GM19455 (cell line): ENCODE results near the gene ATP8B3.
"Not testable (repeated sequence)": the region's sequence is repeated elsewhere in the genome, so short reads cannot be mapped to it uniquely, and the experiment has no call there.

Experiments
- ATAC-seq: cut with Tn5 transposase; IDR thresholded peaks from one replicate; pipeline ENCODE4 v1.9.1; 2021; ENCODE audit not compliant: unreplicated experiment

Gene ATP8B3

DNA sequence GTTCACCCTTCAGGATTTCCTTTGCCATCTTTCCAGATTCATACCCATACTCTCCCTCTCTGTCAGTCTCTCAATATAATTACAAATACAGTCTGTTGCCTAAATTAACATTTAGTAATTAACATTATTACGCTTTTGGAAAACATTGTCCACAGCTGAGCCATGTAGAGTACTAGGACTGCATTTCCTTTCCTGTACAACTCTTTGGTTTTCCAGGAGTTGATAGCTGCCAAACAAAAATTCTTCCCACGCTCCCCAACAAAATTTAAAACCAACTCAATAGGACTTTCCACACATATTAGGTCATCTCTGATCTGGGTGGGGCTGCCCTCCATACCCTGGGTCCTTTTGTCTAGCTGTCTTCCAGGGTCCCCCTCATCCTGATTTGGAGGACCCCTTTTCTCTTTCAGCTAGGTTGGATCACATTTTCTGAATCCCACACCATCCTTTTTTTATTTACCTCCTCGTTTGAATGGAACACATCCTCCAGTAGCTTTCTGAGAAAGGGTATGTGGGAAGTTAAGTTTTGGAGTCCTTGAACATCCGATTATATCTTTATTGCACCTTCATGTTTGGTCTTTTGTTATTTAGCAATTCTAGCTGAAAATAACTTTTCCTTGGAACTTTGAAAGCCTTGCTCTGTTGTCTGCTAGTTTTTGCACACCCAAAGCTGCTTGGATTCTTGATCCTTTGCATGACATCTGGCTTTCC lies 41.1 kb downstream of the ATP8B3 start:
- no peak for ATAC-seq

DNA sequence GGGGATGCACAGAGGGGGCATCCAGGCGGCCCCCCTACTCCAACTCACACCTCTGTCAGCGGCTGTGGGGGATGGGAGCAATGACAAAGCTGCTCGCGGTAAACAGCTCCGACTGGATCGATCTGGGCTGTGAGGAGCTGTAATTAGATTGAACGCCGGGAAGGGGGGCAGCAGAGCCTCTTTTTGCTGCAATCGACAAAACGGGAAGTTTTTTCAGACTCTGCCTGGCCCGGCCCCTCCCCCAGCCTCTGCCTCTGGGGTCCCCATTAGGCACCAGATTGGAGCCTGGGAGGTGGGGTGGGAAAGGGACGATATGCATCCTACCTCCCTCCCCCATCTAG lies 42.5 kb downstream of the ATP8B3 start:
- no peak for ATAC-seq

DNA sequence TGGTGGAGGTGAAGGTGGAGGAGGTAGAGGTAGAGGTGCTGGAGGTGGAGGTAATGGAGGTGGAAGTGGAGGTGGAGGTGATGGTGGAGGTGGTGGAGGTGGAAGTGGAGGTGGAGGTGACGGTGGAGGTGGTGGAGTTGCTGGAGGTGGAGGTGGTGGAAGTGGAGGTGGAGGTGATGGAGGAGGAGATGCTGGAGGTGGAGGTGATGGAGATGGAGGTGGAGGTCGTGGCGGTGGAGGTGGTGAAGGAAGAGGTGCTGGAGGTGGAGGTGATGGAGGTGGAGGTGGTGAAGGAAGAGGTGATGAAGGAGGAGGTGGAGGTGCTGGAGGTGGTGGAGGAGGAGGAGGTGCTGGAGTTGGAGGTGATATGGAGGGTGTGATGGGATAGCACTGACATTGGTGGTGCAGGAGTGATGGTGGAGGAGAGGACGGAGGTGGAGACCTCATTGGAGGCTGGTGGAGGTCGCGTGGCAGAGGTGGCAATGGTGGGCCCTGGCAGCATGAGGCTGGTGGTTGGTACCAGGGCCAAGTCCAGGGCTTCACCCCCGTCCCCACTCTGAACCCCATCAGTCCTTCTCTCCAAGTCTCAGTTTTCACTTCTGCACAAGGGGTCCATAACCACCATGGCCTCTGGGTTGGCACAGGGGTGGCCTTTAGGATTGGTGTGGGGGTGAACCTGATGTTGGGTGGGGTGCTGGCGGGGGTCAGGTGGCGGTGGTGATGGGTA lies 43.0 kb downstream of the ATP8B3 start:
- no peak for ATAC-seq

DNA sequence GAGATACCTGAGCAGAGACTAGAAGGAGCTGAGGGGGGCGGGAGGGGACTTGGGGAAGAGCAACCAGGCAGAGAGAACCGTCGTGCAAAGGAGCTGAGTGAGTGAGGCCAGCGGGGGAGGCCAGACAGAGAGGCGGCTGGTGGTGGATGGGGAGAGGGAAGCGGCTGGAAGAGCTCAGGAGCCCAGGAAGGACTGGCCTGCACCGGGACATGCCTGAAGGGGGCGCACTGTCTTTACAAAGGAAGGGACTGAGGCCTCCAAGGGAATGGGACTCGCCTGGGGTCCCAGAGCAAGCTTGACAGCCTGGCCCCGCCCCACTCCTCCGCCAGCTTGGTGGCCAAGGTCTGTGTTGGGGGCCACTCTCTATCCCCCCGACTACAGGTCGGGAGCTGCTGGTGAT lies 43.8 kb downstream of the ATP8B3 start:
- ATAC-seq = no peak

DNA sequence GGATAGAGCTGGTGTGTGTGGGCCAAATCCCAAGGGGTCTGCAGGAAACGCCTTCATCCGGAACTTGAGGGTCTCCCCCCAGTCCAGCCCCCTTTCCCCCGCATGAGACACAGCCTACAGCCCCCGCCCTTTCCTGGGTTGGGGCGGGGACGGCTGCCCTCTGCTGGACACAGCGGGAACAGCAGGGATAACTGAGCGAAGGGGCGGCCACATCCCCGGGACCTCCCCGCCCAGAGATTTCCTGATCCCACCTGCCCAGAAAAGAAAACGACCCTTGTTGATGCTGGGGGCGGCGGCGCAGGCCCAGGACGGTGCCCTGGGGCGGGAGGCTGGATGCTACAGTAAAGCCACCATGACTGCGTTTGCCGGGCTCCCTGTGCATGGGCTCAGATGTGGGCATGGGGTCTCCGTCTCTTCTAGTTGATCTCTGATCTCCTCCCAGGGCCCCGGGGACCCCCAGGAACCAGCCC lies 44.6 kb downstream of the ATP8B3 start:
- ATAC-seq = no peak

DNA sequence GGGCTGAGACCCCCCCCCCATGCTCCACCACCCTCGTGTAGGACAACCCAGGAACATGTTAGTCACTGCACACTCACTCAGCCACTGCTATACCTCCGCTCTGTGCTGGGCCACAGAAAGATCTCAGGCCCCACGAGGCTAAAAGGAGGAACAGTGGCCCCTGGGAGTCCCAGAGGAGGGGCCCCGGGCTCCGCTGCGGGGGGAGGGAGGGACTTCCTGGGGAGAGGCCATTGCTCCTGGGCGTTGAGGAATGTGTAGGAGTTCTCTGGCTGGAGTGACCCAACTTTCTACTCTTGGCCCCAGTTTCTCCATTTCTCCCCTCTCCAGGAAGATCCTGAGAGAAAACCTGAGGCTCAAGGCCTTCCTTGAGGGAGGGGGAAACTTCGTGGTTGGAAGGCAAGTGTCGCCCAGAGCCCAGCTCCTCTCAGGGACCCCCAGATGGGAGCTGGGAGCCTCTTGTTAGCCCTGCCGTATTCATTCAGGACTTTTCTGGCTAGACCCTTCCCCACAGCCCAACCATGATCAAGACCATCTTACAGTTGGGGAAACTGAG lies 45.2 kb downstream of the ATP8B3 start:
- no peak for ATAC-seq

DNA sequence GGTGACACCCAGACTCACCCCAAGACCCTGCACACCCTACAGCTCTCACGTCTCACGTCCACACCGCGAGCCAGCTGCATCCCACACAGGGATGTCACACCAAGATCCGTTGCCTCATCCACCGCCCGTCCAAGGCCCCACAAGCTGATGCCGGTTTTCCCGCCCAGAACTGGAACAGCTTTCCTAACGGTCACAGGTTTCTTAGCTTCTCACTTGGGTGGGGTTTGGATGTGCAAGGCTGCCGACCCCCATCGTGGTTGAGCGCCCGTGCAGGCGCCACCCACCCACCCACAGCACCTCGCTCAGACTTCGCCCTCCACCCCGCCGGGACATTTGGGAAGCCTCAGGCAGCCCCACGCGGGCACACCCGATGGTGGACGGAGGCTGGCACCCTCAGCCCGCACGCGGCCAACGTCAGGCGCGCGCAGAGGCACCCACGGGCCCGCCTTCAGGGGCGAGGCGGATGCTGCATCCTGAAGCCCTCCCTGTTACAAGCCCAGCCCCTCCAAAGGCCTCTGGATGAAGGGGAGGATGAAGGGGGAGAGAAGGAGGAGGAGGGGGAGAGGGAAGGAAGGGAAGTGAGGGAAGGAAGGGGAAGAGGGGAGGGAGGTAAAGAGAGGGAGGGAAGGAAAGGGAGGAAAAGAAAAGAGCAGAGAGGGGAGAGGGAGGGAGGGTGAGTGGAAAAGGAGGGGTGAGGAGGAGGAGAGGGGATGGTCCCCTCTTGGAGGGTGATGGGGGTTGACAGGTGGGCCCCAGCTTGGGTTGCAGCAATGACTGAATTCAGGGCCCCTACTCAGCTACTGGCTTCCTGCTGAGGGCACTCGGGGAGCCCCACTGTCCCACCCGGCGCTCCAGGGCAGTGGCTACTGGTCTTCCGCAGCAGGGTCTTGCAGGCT lies 45.9 kb downstream of the ATP8B3 start:
- ATAC-seq = no peak

DNA sequence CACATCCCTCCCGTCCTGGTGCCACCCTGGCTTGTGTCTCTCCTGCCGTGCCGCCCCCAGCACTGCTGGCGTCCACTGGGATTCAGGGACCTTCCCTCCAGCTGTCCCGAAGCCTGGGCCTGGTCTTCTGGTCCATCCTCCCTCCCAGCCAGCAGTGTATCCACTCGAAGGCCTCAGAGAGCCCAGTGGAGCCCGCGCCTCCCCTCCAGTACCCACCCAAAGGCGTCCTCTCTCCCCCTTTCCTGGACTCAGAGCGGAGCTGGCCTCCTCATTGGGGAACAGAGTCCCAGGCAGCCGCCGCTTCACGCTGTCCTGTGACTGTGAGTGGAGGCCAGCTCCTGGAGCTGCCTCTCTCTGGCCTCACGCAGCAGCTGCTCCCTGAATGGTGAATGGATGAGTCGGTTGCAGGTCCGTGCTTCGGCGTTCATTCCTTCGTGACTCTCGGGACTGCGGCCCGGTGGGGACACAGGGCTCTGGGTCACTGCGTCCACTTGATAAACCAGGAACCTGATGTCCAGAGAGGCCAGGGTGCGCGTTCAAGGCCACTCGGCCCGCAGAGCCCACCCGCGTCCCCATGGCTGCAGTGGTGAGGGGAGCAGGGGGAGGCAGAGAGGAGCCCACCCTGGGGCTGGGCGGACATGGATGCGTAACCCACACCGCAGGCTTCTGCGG lies 46.7 kb downstream of the ATP8B3 start:
- ATAC-seq = no peak

DNA sequence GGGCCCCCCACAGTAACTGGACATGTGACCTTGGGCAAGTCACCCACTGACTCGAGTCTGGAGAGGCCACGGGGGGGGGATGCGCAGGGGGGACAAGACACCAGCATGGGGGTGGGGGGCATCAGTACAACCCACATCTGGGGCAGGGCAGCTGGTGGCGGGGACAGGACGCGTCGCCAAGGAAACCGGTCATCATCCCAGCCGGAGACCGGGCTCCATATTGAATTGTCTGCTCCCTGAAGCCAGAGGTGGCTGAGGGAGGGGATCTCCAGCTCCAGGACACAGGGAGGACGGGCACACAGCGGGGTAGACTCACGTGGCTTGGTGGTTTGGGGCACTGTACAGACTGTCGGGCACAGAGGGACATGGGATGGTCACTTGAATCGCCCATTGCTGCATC lies 47.3 kb downstream of the ATP8B3 start:
- no peak for ATAC-seq

DNA sequence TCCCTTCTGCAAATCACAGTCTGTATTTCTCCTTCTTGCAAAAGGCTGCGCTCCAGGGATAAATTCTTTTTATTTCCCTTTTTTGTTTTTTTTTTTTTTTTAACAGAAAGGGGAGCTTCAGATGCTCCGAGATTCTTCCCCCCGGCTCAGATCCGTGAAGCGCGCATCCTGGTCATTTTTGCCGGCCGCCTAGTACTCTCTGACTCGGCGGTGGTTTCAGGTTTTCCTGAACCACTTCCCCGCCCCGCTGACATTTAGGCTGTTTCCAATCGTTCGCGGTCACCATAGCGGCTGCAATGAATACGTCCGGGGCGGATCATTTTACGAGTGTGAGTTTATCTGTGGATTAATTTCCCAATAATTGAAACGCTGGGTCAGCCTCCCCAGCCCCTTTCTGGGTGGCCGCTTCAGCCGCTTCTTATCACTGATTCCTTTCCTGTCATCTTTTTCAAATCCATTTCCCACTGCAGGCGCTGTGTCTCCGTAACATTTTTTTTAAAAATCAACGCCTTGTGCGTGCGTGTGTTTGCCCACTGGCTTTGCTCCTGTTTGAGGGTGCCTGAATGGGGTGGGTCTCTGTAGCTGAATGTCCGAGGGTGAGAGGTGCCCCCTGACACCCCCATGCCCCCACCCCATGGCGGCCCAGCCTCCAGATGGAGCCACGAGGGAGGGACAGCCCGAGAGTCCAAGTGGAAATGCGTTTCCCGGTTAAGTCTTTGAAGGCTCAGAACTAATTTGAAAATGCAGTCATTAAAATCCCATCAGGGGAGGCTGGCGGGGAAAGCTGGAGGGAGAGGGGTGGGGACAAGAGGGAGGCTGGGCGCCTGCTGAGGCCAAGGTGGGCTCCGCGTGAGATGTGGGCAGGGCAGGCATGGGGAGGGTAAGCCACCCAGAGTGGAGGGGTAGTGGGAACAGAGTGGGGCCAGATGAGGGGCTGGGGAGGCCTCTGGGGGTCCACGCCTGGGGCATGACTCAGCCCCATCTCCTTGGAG lies 48.1 kb downstream of the ATP8B3 start:
- no peak for ATAC-seq

DNA sequence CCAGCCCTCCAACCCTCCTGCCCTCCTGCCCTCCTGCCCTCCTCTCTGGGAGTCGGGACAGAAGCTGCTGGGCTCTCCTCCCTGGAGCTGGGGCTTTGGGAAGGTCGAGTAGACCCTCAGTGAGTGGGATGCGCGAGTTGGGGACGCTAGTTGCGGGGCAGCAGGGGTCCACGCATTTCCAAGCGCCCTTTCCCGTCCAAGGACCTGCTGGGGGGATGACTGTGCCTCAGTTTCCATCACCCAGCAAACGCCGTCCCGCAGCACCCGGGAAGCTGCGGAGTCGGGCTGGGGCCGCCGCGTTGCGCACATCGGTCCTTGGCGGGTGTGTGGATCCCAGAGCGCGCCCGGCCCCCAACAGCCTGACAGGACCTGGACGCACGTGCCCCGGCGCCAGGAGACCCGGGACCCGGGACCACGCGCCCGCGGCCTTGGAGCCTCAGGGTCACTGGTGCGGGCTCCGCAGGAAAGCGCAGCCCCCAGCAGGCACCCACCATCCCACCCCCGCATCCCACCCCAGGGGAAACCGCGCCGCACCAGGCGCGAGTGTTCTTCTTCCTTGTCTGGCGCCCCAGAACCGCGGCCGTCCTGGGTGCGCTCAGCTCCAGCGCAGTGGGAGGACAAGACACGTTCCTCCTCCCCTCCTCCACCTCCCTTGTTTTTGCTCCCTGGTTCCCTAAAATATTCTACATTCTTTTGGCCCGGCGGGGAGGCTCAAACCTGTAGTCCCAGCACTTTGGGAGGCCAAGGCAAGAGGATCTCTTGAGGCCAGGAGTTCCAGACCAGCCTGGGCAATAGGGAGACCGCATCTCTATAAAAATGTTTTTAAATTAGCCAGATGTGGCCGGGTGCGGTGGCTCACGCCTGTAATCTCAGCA lies 49.6 kb downstream of the ATP8B3 start:
- ATAC-seq = no peak

DNA sequence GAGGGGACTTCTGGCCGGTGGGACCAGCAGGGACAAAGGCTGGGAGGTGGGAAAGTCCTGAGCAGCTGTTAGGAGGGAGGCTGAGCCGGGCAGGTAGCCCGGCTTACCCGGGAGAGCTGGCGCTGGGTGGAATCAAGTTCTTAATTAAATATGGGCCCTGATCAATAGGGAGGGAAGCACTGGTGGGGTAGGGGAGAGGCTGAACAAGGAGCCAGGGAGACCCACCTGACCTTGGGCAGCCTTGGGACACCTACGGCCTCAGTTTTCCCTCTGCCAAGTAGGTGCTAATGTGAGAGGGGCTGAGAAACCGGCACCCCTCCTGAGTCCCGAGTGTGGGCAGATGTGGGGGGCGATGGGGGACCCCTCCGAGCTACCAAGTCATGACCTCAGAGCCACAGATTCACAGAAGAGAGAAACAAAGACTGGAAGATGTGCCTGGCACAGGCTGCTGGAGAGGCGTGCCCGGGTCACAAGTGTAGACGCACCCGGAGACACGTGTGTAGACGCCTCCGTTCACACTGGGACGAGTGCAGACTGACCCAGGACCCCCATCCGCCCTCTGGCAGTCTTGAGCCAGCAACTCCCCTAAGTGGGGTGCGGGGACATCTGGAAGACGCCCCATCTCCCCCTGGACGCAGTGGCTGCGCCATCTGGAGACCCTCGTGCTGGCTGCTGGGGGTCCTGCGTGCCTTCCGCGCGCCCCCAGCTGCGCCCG lies 50.4 kb downstream of the ATP8B3 start:
- ATAC-seq = no peak

DNA sequence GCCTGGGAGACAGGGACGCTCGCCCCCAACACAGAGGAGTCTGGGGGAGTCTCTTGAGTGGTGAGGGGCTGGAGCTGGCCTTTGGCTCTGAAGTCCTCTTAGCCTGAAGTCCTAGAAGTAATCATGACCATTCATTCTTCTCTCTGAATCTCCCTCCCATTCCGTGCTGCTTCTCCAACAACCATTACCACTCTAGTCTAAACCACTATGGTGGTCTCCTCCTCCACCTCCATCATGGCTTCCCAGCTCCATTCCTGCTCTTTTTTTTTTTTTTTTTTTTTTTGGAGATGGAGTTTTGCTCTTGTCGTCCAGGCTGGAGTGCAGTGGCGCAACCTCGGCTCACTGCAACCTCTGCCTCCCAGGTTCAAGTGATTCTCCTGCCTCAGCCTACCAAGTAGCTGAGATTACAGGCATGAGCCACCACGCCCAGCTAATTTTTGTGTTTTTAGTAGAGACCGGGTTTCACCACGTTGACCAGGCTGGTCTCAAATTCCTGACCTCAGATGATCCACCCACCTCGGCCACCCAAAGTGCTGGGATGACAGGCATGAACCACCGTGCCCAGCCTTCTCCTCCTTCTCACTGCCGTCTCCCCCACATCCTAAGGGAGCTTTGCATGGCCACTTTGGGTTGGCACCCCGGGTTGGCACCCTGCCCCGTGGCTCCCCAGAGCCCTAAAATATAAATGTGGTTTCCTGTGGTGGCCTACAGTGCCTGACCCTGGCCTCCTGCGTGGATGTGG lies 51.1 kb downstream of the ATP8B3 start:
- not testable (repeated sequence) for ATAC-seq

DNA sequence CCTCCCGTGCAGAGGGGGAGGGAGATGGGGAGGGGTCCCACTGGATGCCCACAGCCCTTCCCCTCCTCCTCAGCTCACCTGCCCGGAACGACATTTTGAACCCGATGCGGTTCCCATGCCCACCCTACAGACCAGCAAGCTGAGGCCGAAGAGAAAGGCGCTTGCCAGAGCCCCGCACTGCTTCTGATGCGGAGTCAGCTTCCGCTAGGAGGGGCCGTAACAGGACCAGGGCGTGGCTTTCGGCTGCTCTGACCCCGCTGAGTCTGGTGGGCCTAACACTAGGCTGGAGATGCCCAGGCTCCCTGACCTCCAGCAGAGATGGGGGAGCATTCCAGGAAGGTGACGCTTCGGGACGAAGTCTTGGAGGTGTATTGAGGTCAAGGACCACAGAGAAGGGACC lies 52.1 kb downstream of the ATP8B3 start:
- no peak for ATAC-seq

DNA sequence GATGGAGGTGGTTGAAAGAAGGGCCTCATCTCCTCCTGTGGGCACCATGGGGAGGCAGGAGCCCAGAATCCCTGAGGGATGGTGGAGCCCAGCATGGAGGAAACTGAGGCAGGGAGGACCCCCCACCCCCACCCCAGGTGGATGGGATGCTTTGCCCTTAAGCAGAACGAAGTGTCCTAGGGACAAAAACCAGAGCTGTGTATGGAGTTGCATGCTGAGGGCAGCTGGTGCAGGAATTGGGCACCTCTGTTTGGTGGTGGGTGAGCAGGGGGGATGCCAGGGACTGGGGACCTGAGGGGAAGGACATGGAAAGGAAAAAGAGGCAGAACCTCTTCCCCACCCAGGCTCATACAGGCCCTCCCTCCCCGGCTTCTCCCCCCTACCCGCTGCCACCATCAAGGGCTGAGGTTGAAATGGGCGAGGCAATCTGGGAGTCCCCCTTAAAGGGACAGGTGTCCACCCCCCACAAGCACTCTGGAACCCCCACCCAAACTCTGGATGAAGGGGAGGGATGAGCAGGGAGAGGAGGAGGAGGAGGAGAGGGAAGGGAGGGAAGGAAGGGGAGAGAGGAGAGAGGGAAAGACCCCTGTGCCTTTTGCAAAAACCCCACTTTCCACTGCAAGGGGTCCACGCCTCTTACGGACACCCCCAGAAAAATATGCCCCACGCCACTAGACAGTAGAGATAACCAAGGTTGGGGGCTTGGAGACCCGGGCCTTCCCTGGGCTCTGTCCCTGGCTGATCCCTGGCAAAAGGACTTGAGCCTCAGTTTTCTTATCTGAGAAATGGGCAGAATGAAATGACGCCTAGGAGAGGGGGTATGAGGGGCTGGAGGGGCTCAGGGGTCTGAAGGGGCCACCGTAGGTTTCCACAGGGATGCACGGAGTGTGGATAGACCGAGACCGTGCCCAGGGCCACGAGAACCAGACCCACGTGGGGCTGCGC lies 52.8 kb downstream of the ATP8B3 start:
- ATAC-seq = no peak

DNA sequence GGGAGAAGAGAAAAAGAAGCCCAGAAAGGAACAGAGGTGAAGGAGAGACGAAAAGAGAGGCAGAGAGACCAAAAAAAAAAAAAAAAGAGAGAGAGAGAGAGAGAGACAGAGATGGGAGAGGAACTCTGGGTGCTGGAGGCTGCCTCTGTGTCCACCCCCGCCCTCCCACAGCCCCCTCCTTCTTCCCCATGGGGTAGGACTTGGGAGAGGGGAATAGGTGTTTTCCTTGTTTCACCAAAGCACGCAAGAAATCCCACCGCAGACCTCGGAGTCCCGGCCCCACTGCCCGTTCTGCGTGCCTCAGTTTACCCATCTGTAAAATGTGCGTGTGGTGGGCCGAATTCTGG lies 53.9 kb downstream of the ATP8B3 start:
- ATAC-seq = no peak
